Activated CD8-positive, alpha-beta memory T cell treated with anti-CD3 and anti-CD28 coated beads, Interleukin-2, amount 50 U/mL, for 4 hours (primary cell): ENCODE measurements around the gene FAM184B.

Experiments
- DNase-seq: peaks from one replicate; pipeline ENCODE4 v3.0.0-alpha.2; 2020

The FAM184B gene

DNA sequence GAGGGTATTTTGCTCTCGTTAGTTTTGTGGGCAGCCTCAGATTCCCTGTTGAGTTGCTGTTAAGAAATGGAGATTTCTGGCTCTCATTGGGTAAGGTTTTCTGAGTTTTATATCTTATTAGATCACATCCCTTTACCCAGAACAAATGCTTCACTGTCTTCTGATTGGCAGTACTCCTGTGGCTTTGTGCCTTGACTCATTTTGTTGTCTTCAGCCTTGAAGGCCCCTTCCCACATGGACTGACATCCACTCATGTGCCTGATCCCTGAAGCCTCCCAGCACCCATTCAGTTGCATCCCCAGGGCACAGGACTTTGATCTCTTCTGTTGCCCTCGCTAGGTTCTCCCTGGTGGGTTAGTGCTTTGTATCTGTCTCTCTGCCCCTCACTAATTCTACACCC is 156.6 kb downstream of the FAM184B start:
- DNase-seq, result no peak

DNA sequence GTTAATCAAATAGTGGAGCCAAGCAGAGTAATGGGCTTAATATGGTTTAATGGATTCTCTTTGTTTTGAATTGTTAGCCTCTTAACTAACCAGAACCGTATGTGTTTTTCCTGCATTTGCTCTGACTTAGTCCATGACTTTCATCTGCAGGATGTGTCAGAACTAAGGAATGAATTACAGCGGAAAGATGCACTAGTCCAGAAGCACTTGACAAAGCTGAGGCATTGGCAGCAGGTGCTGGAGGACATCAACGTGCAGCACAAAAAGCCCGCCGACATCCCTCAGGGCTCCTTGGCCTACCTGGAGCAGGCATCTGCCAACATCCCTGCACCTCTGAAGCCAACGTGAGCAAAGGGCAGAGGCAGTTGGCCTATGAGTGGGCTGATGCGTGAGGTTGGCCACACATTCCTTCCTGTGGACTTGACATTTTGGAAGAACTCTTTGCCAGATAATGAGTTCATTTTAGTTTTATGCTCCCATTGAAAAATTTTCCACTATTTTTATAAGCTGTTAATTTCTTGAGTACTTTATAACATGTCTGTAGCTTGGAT is 157.9 kb downstream of the FAM184B start:
- no peak for DNase-seq

DNA sequence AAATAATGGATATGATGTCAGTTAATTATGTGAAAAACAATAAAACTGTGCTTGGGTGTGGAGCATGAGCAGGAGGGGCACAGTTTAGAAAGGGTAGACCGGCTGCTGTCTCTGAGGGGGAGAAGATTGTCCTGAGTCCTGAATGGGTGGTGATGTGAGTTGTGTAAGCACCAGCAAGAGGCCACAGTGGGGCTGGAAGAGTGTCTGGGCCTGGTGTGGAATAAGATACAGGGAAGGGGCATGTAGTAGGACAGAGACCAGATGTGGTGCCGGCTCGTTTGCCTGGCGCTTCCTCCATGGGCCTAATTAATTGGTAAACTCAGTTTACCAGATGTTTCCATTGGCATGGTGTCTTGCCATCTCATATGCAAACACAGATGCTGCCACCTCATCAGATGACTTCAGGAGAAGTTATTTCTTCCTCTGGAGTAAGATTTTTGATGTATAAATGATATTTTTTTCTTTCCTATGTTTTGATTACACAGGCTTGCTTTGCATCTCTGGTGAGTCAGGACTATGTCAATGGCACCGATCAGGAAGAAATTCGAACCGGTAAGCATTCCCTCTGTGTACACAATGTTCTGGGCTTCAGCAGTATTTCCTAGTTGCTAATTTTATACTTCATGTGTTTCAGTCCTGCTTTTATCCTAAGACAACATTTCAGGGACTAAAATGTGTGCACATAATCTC is 161.9 kb downstream of the FAM184B start:
- no peak for DNase-seq

DNA sequence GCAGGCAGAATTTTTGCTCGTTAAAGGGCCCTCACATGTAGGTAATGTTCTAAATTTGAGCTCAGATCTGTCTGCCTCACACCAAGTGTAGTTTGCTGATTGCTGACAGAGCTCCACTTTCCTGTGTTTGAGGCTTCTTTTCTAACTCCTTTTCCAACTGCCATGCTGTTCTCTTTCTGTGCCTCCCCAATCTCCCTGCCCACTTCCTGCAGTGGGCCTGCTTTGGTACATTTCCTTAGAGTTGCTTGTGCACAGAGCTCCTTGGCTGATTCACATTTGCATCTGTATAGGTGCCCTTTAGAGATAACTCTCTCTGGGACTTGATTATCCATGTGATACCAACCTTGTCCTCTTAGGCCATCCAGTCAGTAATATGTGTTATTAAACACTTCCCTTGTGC is 162.5 kb downstream of the FAM184B start:
- DNase-seq, result no peak

DNA sequence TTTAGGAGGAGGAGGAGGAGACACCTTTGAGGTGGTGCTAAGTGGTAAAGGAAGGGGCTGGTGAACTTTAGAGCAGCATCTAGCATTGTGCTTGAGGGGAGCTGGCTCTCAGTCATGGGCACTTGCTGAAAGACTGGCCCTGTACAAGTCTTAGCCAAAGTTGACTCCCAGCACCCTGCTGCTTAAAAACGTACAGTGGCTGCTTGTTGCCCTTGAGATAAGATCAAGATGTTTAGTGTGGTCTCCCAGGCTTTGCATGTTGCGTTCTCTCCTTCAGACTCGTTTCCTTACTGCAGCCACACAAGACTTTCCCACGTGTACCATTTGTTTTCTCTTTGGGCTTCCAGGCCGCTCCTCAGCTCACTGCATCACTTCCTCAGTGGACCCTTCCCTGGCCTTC is 165.1 kb downstream of the FAM184B start:
- no peak for DNase-seq

DNA sequence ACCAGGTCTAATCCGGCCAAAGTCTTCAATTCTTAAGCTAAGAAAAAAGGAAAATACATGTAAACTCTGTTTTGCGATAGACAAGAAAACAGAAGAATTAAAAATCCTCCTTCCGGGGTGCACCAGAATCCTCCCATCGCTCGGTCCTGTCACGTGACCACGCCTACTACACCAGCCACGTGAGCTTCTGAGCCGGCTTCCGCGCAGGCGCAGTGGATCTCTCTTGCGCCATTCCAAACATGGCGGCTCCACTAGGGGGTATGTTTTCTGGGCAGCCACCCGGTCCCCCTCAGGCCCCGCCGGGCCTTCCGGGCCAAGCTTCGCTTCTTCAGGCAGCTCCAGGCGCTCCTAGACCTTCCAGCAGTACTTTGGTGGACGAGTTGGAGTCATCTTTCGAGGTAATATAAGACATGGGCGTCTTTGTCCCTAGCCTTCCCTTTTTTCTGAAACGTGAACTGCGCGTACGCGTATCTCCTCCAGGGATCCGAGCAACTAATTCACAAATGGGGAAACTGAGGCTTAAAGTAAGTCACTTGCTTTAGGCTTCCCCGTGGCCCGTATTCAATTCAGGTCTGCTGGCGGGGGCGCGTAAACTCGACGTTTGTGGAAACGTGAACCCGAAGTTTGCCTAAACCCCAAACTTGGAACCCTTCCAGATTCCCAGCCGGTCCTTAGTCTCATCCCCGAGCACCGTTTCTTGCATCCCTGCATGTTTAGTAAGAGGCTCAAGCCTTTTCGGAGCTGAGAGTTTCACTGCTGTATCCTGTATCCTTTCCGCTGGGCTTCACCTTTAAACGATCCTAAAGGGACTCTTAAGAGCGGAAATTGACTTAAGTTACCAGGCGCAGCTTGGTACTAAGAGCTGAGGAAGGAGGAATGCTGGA is 166.8 kb downstream of the FAM184B start, which contains the start of gene MED28:
Gene MED28, plus strand, starts transcription at position 226 of the 884 bp plus-strand sequence. Its CDS starts 14 bp downstream, at position 240.
- DNase-seq, result peak; percentile 95

DNA sequence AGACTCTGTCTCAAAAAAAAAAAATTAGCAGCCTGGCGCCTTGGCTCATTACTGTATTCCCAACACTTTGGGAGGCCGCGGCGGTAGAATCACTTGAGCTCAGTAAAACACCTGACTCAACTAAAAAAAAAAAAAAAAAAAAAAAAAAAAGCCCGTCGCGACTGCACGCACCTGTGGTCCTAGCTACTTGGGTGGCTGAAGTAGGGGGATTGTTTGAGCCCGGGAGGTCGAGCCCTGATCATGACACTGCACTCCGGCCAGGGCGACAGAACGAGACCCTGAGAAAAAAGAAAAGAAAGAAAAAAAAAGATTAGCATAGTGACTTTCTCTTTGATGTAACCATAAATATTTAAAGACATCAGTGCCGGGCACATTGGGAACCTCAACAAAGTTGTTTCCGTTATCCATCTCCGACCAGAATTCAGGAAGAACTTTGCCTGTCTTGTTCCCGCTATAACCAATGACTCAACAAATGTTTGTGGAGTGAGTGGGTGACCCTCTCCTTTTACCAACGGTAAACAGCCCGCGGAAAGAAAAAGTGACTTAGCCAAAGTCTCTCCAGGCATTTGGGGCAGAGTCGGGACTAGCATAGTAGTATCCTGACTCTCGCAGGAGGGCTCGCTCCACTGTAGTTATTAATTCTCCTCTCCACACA is 167.5 kb downstream of the FAM184B start:
- DNase-seq, result peak; percentile 22

DNA sequence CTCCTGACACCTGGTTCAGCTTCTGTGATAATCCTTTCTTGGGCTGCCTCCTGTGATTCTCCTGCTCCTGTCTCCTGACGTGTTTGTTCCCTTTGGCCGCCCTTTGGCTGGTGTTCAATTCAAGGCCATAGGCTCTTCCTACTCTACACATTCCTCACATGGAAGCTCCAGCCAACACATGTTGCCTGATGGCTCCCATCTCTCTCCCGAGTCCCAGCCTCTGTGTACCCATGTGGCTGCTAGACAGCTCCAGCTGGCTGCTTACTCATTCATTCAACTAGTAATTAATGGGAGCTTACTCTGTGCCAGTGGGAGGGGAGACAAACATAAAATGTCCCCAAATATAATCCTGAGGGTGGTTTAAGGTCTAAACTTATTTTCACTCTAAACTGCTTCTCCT is 176.2 kb downstream of the FAM184B start:
- DNase-seq, result no peak

DNA sequence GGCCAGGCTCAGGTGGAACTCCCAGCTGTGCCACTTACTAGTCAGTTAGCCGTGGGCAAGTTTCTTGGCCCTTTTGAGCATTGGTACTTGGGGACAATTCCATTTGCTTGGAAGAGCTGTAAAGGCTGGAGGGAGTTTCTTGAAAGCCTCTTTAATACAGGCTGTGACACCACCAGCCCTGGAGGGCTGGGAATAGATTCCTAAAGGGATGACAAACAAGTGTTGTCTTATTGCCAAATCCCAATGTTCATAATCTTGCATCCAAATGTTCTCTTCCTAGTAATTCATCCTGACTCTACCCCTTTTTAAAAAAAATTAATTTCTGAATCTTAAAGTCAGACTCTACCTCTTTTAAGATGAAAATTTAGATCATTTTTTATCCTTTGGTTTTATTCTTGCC is 181.6 kb downstream of the FAM184B start:
- no peak for DNase-seq

DNA sequence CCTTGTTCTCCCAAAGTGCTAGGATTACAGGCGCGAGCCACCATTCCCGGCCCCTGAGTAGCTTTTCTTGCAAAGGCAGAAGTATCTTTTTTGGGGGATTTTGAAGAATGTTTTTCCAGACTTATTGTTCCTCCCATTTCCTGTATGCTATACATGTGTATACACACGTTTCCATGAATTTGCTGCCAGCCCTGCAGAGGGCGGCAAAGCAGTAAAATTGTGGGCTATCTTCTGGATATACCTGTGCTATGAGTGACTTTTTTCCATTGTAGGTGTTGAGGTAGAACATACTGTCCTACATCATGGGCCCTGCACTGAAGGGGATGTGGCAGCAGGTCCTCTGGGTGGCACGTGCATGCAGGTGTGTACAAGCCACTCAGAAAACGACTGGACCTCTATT is 183.9 kb downstream of the FAM184B start:
- DNase-seq, result no peak

DNA sequence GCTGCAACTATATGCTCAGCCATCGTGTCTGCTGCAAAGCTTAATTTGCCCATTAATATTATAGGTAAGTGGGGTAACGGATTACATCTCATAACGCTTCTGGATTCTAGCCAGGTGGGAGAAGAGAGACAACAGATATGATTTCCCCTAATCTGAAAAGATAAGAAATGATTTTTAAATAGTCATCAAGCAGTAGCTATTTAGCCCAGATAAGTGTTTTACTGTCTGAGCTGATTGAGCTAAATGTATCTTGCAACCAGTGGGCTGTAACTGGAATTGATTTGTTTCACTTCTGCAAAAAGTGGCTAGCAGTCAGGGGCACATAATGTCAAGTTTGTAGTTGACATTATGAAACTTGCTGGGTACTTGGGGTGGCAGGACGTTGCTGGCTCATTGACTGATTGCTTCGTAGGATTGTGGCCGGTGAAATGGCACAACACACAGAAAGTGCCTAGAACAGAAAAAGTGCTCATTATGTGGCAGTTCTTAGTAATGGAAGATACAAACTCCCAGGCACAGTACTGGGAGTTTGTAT is 185.9 kb downstream of the FAM184B start:
- DNase-seq, result no peak

DNA sequence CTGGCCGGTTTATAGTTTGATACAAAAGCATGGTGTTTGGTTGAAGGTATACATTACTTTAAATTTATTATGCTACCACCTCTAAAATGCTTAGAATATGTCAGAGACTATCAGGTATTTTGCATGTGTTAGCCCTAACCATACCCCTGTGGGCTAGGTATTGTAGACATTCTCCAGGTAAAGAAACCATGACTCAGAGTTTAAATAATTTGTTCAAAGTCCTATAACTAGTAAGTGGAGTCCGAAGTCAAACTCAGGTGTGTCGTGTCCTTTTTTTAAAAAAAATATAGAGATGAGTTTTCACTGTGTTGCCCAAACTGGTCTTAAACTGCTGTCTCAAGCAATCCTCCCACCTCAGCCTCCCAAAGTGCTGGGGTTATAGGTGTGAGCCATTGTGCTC is 192.1 kb downstream of the FAM184B start:
- no peak for DNase-seq

DNA sequence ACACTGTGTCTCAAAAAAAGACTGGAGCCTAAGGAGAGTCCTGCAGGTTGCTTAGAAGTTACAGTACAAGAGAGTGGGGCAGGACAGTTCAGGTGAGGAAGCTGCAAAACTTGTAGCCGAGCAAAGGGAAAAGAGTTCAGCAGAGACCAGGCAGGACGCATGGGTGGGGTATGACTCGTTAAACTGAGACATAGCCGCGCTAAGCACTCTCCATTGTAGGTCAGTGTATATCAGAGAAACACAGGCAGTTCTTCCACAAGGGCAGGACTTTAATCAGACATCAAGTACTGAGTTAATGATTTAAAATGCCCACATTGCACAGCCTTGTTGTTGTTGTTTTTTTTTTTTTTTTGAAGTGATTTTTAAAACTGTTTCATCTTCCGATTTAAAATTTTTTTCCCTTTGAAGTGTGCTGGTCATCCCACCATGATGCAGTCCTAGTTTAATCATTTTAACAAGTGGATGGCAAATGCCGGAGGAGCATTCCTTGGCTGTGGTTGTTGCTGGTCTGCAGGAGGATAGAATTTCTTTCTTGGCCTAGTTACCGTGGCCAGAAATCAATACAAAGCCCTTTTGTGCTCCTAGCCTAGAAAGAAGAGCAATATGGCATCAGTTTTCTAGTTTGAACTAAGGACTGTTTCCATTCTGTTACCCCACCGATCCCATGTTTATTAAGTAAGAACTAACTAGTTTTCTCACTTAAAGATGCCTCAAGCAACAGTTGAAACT is 194.2 kb downstream of the FAM184B start:
- DNase-seq, result no peak

DNA sequence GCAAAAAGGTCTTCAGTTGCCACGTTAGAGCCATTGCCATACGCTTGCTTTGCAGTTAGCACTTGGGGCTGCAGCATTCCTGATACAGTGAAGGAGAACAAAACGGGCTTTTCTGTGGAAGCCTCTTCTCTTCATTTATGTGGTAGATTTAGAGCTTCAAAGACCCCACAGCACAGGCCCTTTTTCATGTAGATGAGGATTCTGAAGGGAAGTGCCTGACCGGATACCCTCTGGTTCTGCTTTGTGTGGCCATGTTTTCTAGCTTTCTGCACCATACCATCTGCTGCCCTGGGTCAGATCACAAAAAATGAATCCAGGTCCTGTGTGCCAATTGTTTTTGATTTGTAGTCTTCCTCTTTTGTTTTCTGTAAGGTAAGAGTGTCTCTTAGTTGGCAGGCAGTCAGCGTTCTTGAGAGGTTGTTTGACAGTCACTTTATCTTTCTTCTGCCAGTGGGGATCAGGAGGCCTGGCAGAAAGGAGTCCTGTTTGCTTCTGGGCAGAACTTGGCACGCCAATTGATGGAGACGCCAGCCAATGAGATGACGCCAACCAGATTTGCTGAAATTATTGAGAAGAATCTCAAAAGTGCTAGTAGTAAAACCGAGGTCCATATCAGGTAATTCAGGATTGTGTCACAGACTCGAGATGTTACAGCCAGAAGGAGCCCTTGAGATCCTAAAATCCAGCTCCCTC is 196.8 kb downstream of the FAM184B start:
- DNase-seq, result no peak

DNA sequence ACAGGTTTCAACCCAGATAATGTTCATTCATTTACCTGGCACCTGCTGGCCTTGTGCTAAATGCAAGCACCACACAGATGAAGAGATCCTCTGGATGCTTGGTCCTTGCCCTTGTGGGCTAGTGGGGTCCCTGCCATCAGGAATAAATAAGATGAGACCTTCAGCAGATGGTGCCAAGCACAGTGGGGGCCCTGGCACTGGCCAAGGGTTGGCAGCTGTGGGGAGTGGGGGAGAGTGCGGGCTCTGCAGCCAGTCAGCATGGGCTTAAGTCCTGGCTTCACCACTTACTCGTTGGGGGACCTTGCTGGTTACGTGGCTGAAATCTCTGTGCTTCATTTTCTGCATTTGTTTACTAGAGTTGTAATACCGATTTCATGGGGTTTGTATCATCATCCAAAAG is 197.5 kb downstream of the FAM184B start:
- no peak for DNase-seq

DNA sequence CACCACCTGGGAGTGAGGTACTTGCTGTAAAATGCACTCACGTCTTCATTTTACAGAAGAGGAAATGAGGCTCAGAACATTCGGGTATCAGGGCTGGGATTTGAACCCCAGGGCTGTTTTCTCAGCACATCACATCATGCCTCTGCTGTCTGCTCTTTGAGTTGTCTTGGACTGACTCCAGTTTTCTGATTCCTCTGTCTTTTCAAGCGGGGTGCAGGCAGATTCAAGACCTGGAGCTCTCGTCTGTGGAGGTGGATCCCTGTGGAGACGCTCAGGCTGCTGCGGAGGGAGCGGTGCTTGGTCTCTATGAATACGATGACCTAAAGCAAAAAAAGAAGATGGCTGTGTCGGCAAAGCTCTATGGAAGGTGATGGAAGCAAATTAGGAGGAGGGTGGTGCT is 198.1 kb downstream of the FAM184B start:
- no peak for DNase-seq

DNA sequence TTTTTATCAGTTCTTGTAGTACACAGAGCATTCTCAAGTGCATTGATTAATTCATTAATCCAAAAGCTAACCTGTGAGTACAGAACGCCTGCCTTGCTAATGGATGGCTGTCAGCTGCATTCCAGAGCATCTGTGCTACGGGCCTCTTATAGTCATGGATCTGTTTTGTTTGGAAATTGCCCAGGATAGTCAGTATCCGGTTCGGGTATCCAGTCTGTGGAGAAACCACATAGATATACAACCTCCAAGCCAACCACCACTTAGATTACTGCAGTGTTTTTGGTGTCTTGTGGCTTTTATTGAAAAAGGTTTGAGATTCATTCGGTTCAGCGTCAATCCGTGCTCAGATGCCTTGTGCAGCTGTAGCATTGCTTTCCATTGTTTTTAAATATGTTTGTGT is 200.5 kb downstream of the FAM184B start:
- no peak for DNase-seq
